Measurements from ENCODE around the gene PPM1L.

- no peak for TF ChIP-seq CTCF (IDR thresholded peaks at IDR 0.05)
- TF ChIP-seq EP300 (IDR thresholded peaks at IDR 0.05) = no peak
Observed at GRCh38 chr3:160827516-160827915, 71.5 kb downstream of the PPM1L start.
